ENCODE data around the gene ZNF554. TPM values are rescaled to one million over a fixed set of nuclear protein-coding genes. Genes with fewer than 3 reads are reported as not detected.

Gene ZNF554
- total RNA-seq, 1 experiment from 2014 or later = 5.9 TPM

- Mint-ChIP-seq H3K4me3 (no peak overlapping the region), H3K36me3 (ENCODE audit: insufficient read depth in 1 of 3, low read depth in 3 of 3) (peaks cover 8 to 14% (median 13%) of the 10 kb centered on the region in 3 experiments; a peak in 6 of 7 replicates), H3K4me1 (no peaks in the 10 kb centered on the region), H3K27ac (no peak overlapping the region), H3K27me3 (ENCODE audit: low read depth) (peaks cover 17% of the 10 kb centered on the region), H3K9me3 (peaks cover 76 to 82% of the 10 kb centered on the region in 2 experiments)
- Histone ChIP-seq H3K79me2 (ENCODE audit: insufficient read depth, low read length) (no peaks in the 10 kb centered on the region), H2BK15ac (ENCODE audit: low read depth, low read length) (no peak overlapping the region), H4K5ac (ENCODE audit: insufficient read length, low read depth, low read length) (no peak overlapping the region), H3K27ac (ENCODE audit: insufficient read length, low read depth, low read length) (no peak overlapping the region), H2BK5ac (ENCODE audit: insufficient read length, low read length) (no peak overlapping the region), H2AK5ac (ENCODE audit: insufficient read length, low read length) (no peak overlapping the region), H3K79me1 (ENCODE audit: insufficient read depth, low read depth, low read length, poor library complexity, severe bottlenecking) (no peaks in the 10 kb centered on the region), H3K23me2 (ENCODE audit: insufficient read length, low read depth, low read length, poor library complexity, severe bottlenecking) (no peaks in the 10 kb centered on the region), H3K14ac (ENCODE audit: insufficient read depth, low read length) (no peak overlapping the region), H2AFZ (ENCODE audit: low read length) (no peak overlapping the region), H3K23ac (ENCODE audit: insufficient read length, low read depth, low read length) (no peak overlapping the region), H3K4me2 (ENCODE audit: insufficient read depth, insufficient read length, low read length) (no peak overlapping the region), H3K4ac (ENCODE audit: low read depth, low read length) (no peak overlapping the region), H3K9ac (ENCODE audit: extremely low read depth, insufficient read length, low read length) (no peak overlapping the region), H3K56ac (ENCODE audit: insufficient read length, low read depth, low read length) (no peak overlapping the region), H3K18ac (ENCODE audit: insufficient read length, low read depth, low read length) (no peak overlapping the region), H3K9me3 (ENCODE audit: control insufficient read depth, low read depth, low read length) (peaks cover 17% of the 10 kb centered on the region), H2BK120ac (ENCODE audit: low read depth, low read length, poor library complexity, severe bottlenecking) (no peak overlapping the region), H2BK12ac (ENCODE audit: insufficient read length, low read depth, low read length) (no peak overlapping the region), H3T11ph (ENCODE audit: low read length) (no peak overlapping the region), H2BK20ac (ENCODE audit: low read depth, low read length, poor library complexity, severe bottlenecking) (no peak overlapping the region), H4K20me1 (ENCODE audit: control insufficient read depth, insufficient read depth, insufficient read length) (no peaks in the 10 kb centered on the region), H4K8ac (replicated peaks; ENCODE audit: insufficient read length, low read depth, low read length) (no peak overlapping the region), H3K27me3 (ENCODE audit: insufficient read depth, low read length) (no peaks in the 10 kb centered on the region), H3K4me1 (ENCODE audit: insufficient read depth, low read length) (no peaks in the 10 kb centered on the region), H4K91ac (ENCODE audit: insufficient read length, low read depth, low read length) (no peak overlapping the region)
- no peak for DNase-seq
- no CpG with 5 or more reads among the region's 10 CpGs for WGBS (ENCODE audit: extremely low coverage, insufficient read length, low lambda C conversion rate)
- no peak for TF ChIP-seq CTCF (conservative IDR thresholded peaks at IDR 0.05)
These were observed 44.1 kb downstream of the ZNF554 start for GRCh38 chr19:2863816-2864215.
